ENCODE measurements around the gene MFSD11. TPM values are rescaled to one million over a fixed set of nuclear protein-coding genes. Genes with fewer than 3 reads are reported as not detected.

The MFSD11 gene
- polyA plus RNA-seq, 1 donor from 2014 or later = 36.1 TPM

- TF ChIP-seq REST (IDR thresholded peaks at IDR 0.05; ENCODE audit: borderline replicate concordance) = no peak
Observed at GRCh38 chr17:76715496-76715830, 22.5 kb upstream of the MFSD11 start (continued).

- no peaks in the 10 kb centered on the region for H3K27me3 ChIP-seq (ENCODE audit: insufficient read depth, low read depth, low read length)
- H3K9ac ChIP-seq (ENCODE audit: low read length) = no peak overlapping the region
- peaks cover 4% of the 10 kb centered on the region for H3K36me3 ChIP-seq (ENCODE audit: insufficient read depth, low read length)
Observed at GRCh38 chr17:76716146-76716838, 21.6 kb upstream of the MFSD11 start.

GRCh38 chr17:76716839-76717215, 21.1 kb upstream of the MFSD11 start:
- H3K4me2 ChIP-seq (ENCODE audit: low read length) = no peak overlapping the region
- H3K27me3 ChIP-seq (ENCODE audit: insufficient read depth, low read depth, low read length) = no peaks in the 10 kb centered on the region
- no peak overlapping the region for H3K4me3 ChIP-seq (ENCODE audit: low read length)
- no peaks in the 10 kb centered on the region for H3K79me2 ChIP-seq (replicated peaks; ENCODE audit: insufficient read depth, low read length)
- no peaks in the 10 kb centered on the region for H3F3A ChIP-seq (ENCODE audit: insufficient read depth, low read length, poor library complexity, severe bottlenecking)
- peaks cover 4% of the 10 kb centered on the region for H3K36me3 ChIP-seq (ENCODE audit: insufficient read depth, low read length)
- H2AFZ ChIP-seq (ENCODE audit: low read depth, low read length) = no peak overlapping the region
- H3K27ac ChIP-seq (ENCODE audit: low read length) = no peak overlapping the region
- no peaks in the 10 kb centered on the region for H3K9me2 ChIP-seq (ENCODE audit: insufficient read depth, low read length)
- H3K9ac ChIP-seq (ENCODE audit: low read length) = no peak overlapping the region
- H3K9me3 ChIP-seq (ENCODE audit: low read length) = no peaks in the 10 kb centered on the region
- no peaks in the 10 kb centered on the region for H4K20me1 ChIP-seq (ENCODE audit: insufficient read depth)
- TF ChIP-seq RAD21 (conservative IDR thresholded peaks at IDR 0.05) (no peak), SMC3 (conservative IDR thresholded peaks at IDR 0.05; ENCODE audit: poor library complexity) (no peak), CTCF (IDR thresholded peaks at IDR 0.05; ENCODE audit: poor library complexity, severe bottlenecking) (no peak), EZH2 (IDR thresholded peaks at IDR 0.05; ENCODE audit: borderline replicate concordance, insufficient read depth, low read length, poor library complexity, severe bottlenecking) (no peak), POLR2AphosphoS5 (IDR thresholded peaks at IDR 0.05) (no peak), EP300 (conservative IDR thresholded peaks at IDR 0.05; ENCODE audit: poor library complexity, severe bottlenecking) (no peak), TAF1 (IDR thresholded peaks at IDR 0.05; ENCODE audit: low read depth) (no peak), MXI1 (conservative IDR thresholded peaks at IDR 0.05; ENCODE audit: poor library complexity, severe bottlenecking) (no peak)

More at GRCh38 chr17:76716146-76716838, 21.6 kb upstream of the MFSD11 start:
- H3K79me2 ChIP-seq (replicated peaks; ENCODE audit: insufficient read depth, low read length) = no peaks in the 10 kb centered on the region
- TF ChIP-seq REST (IDR thresholded peaks at IDR 0.05; ENCODE audit: borderline replicate concordance) (no peak), TAF1 (IDR thresholded peaks at IDR 0.05; ENCODE audit: low read depth) (no peak)
- no peak overlapping the region for H3K27ac ChIP-seq (ENCODE audit: low read length)
- no peaks in the 10 kb centered on the region for H3K9me2 ChIP-seq (ENCODE audit: insufficient read depth, low read length)
- H3F3A ChIP-seq (ENCODE audit: insufficient read depth, low read length, poor library complexity, severe bottlenecking) = no peaks in the 10 kb centered on the region
- no peak overlapping the region for H3K4me3 ChIP-seq (ENCODE audit: low read length)
- H3K4me2 ChIP-seq (ENCODE audit: low read length) = no peak overlapping the region
- H2AFZ ChIP-seq (ENCODE audit: low read depth, low read length) = no peak overlapping the region
- H4K20me1 ChIP-seq (ENCODE audit: insufficient read depth) = no peaks in the 10 kb centered on the region
- no peaks in the 10 kb centered on the region for H3K9me3 ChIP-seq (ENCODE audit: low read length)

Measured in neural cell (in vitro differentiated cells).